ENCODE measurements around the gene PRELP.

The PRELP gene

DNA sequence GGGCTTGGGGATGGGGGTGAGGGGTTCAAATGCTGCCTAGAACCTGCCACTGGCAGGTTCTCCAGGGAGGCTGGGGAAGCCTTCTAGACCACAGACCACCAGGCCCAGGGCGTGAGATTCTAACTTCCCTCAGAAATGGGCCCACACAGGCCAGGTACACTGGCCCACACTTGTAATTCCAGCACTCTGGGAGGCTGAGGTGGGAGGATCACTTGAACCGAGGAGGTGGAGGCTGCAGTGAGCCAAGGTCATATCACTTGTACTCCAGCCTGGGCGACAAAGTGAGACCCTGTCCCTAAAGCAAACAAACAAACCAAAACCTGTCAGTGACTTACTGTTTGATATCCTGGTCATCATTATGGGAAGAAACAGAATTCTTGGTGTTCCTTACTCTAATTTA is 50.1 kb downstream of the PRELP start:
- TF ChIP-seq ZNF114 (tag by site-specific recombination; IDR thresholded peaks at IDR 0.05) (no peak), ZNF600 (tag by site-specific recombination; IDR thresholded peaks at IDR 0.05) (no peak), ZNF138 (tag by site-specific recombination; IDR thresholded peaks at IDR 0.05; ENCODE audit: borderline replicate concordance) (no peak), ZNF529 (tag by site-specific recombination; IDR thresholded peaks at IDR 0.05; ENCODE audit: insufficient replicate concordance) (no peak), KLF8 (tag by site-specific recombination; IDR thresholded peaks at IDR 0.05) (no peak), ZNF221 (tag by site-specific recombination; IDR thresholded peaks at IDR 0.05; ENCODE audit: borderline replicate concordance) (no peak), ZEB2 (tag by site-specific recombination; IDR thresholded peaks at IDR 0.05) (no peak), ZNF658 (tag by site-specific recombination; IDR thresholded peaks at IDR 0.05) (no peak), ZFHX2 (tag by site-specific recombination; conservative IDR thresholded peaks at IDR 0.05) (peak; percentile 53), ZNF248 (tag by site-specific recombination; IDR thresholded peaks at IDR 0.05) (no peak), ZNF274 (IDR thresholded peaks at IDR 0.05; ENCODE audit: low read length) (no peak), ZNF274 (tag by site-specific recombination; IDR thresholded peaks at IDR 0.05; ENCODE audit: borderline replicate concordance) (no peak), ZBTB17 (tag by site-specific recombination; IDR thresholded peaks at IDR 0.05) (no peak), EGR2 (tag by site-specific recombination; IDR thresholded peaks at IDR 0.05; ENCODE audit: low read depth) (peak; percentile 67), ZNF10 (tag by site-specific recombination; IDR thresholded peaks at IDR 0.05) (no peak)
- H3K4me1 ChIP-seq (ENCODE audit: control insufficient read depth, insufficient read depth, low read length): no peaks in the 10 kb centered on the region; the same call in 1 of the 2 replicates
- H3K36me3 ChIP-seq (ENCODE audit: control insufficient read depth in 2 of 2, insufficient read depth in 1 of 2, low read length in 2 of 2): no peaks in the 10 kb centered on the region
- H3K27ac ChIP-seq (ENCODE audit: extremely low read depth, low read depth, low read length): no peak overlapping the region
- ChIA-PET POLR2A (interaction anchor here (0.5 kb wide), 1 partner anchor 58 kb away, joined by 3 read pairs; no protein-coding TSS in a partner anchor), CTCF (interaction anchor here (0.5 to 0.9 kb wide), 3 partner anchors 19 to 841 kb away, joined by 3 to 4 read pairs (median 3); no protein-coding TSS in a partner anchor)
- H3K9me3 ChIP-seq (ENCODE audit: control insufficient read depth, insufficient read depth, low read depth, low read length): no peaks in the 10 kb centered on the region
- no peak overlapping the region for H3K4me3 ChIP-seq (ENCODE audit: low read depth, low read length)

DNA sequence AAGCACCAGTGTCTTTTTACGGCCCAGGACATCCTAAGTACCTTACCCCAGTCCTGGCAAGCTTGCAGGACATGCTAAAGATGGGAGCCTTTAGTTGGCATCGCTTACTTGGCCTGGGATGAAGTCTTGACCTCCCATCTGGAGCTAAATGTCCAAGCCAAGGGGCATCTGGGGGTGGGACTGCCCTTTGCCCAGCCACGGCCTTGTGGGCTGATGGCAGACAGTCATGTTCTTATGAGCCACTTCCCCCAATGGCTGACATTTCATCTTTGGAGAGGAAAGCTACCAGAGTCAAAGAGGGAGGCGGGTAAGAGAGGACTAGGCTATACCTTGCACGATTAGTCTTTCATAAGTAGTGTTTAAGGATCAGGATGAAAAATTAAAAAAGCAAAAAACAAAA is 50.5 kb downstream of the PRELP start:
- H3K9me3 ChIP-seq (ENCODE audit: control insufficient read depth, insufficient read depth, low read depth, low read length): no peaks in the 10 kb centered on the region
- H3K36me3 ChIP-seq (ENCODE audit: control insufficient read depth in 2 of 2, insufficient read depth in 1 of 2, low read length in 2 of 2): no peaks in the 10 kb centered on the region
- no peak overlapping the region for H3K27ac ChIP-seq (ENCODE audit: extremely low read depth, low read depth, low read length)
- H3K4me1 ChIP-seq (ENCODE audit: control insufficient read depth, insufficient read depth, low read length): no peaks in the 10 kb centered on the region; the same call in 1 of the 2 replicates
- ChIA-PET CTCF (interaction anchor here (0.5 to 1.0 kb wide), 4 partner anchors 152 to 841 kb away, joined by 3 read pairs; no protein-coding TSS in a partner anchor), POLR2A (interaction anchor here (0.5 kb wide), 1 partner anchor 57 kb away, joined by 3 read pairs; no protein-coding TSS in a partner anchor)
- H3K4me3 ChIP-seq (ENCODE audit: low read depth, low read length): no peak overlapping the region
- TF ChIP-seq GLI4 (tag by site-specific recombination; IDR thresholded peaks at IDR 0.05) (no peak), ZNF677 (tag by site-specific recombination; IDR thresholded peaks at IDR 0.05) (no peak), ZNF548 (tag by site-specific recombination; IDR thresholded peaks at IDR 0.05) (no peak), ZNF404 (tag by site-specific recombination; IDR thresholded peaks at IDR 0.05) (no peak), ZNF701 (tag by site-specific recombination; IDR thresholded peaks at IDR 0.05) (no peak), ZNF211 (tag by site-specific recombination; IDR thresholded peaks at IDR 0.05; ENCODE audit: low read depth) (no peak), ZNF658 (tag by site-specific recombination; IDR thresholded peaks at IDR 0.05) (no peak)
- TF ChIP-seq, protein P1, sequence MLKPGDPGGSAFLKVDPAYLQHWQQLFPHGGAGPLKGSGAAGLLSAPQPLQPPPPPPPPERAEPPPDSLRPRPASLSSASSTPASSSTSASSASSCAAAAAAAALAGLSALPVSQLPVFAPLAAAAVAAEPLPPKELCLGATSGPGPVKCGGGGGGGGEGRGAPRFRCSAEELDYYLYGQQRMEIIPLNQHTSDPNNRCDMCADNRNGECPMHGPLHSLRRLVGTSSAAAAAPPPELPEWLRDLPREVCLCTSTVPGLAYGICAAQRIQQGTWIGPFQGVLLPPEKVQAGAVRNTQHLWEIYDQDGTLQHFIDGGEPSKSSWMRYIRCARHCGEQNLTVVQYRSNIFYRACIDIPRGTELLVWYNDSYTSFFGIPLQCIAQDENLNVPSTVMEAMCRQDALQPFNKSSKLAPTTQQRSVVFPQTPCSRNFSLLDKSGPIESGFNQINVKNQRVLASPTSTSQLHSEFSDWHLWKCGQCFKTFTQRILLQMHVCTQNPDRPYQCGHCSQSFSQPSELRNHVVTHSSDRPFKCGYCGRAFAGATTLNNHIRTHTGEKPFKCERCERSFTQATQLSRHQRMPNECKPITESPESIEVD (tag by site-specific recombination; IDR thresholded peaks at IDR 0.05): no peak
- TF ChIP-seq, protein P2, sequence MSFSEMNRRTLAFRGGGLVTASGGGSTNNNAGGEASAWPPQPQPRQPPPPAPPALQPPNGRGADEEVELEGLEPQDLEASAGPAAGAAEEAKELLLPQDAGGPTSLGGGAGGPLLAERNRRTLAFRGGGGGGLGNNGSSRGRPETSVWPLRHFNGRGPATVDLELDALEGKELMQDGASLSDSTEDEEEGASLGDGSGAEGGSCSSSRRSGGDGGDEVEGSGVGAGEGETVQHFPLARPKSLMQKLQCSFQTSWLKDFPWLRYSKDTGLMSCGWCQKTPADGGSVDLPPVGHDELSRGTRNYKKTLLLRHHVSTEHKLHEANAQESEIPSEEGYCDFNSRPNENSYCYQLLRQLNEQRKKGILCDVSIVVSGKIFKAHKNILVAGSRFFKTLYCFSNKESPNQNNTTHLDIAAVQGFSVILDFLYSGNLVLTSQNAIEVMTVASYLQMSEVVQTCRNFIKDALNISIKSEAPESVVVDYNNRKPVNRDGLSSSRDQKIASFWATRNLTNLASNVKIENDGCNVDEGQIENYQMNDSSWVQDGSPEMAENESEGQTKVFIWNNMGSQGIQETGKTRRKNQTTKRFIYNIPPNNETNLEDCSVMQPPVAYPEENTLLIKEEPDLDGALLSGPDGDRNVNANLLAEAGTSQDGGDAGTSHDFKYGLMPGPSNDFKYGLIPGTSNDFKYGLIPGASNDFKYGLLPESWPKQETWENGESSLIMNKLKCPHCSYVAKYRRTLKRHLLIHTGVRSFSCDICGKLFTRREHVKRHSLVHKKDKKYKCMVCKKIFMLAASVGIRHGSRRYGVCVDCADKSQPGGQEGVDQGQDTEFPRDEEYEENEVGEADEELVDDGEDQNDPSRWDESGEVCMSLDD (tag by site-specific recombination; IDR thresholded peaks at IDR 0.05): no peak
- TF ChIP-seq, protein P3, sequence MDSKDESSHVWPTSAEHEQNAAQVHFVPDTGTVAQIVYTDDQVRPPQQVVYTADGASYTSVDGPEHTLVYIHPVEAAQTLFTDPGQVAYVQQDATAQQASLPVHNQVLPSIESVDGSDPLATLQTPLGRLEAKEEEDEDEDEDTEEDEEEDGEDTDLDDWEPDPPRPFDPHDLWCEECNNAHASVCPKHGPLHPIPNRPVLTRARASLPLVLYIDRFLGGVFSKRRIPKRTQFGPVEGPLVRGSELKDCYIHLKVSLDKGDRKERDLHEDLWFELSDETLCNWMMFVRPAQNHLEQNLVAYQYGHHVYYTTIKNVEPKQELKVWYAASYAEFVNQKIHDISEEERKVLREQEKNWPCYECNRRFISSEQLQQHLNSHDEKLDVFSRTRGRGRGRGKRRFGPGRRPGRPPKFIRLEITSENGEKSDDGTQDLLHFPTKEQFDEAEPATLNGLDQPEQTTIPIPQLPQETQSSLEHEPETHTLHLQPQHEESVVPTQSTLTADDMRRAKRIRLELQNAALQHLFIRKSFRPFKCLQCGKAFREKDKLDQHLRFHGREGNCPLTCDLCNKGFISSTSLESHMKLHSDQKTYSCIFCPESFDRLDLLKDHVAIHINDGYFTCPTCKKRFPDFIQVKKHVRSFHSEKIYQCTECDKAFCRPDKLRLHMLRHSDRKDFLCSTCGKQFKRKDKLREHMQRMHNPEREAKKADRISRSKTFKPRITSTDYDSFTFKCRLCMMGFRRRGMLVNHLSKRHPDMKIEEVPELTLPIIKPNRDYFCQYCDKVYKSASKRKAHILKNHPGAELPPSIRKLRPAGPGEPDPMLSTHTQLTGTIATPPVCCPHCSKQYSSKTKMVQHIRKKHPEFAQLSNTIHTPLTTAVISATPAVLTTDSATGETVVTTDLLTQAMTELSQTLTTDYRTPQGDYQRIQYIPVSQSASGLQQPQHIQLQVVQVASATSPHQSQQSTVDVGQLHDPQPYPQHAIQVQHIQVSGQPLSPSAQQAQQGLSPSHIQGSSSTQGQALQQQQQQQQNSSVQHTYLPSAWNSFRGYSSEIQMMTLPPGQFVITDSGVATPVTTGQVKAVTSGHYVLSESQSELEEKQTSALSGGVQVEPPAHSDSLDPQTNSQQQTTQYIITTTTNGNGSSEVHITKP (tag by site-specific recombination; IDR thresholded peaks at IDR 0.05): no peak
- TF ChIP-seq, protein P4, sequence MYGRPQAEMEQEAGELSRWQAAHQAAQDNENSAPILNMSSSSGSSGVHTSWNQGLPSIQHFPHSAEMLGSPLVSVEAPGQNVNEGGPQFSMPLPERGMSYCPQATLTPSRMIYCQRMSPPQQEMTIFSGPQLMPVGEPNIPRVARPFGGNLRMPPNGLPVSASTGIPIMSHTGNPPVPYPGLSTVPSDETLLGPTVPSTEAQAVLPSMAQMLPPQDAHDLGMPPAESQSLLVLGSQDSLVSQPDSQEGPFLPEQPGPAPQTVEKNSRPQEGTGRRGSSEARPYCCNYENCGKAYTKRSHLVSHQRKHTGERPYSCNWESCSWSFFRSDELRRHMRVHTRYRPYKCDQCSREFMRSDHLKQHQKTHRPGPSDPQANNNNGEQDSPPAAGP (tag by site-specific recombination; IDR thresholded peaks at IDR 0.05): no peak
- TF ChIP-seq, protein P5, sequence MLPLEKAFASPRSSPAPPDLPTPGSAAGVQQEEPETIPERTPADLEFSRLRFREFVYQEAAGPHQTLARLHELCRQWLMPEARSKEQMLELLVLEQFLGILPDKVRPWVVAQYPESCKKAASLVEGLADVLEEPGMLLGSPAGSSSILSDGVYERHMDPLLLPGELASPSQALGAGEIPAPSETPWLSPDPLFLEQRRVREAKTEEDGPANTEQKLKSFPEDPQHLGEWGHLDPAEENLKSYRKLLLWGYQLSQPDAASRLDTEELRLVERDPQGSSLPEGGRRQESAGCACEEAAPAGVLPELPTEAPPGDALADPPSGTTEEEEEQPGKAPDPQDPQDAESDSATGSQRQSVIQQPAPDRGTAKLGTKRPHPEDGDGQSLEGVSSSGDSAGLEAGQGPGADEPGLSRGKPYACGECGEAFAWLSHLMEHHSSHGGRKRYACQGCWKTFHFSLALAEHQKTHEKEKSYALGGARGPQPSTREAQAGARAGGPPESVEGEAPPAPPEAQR (tag by site-specific recombination; IDR thresholded peaks at IDR 0.05): no peak
